ENCODE results near the gene TEX26.

TEX26 gene

DNA sequence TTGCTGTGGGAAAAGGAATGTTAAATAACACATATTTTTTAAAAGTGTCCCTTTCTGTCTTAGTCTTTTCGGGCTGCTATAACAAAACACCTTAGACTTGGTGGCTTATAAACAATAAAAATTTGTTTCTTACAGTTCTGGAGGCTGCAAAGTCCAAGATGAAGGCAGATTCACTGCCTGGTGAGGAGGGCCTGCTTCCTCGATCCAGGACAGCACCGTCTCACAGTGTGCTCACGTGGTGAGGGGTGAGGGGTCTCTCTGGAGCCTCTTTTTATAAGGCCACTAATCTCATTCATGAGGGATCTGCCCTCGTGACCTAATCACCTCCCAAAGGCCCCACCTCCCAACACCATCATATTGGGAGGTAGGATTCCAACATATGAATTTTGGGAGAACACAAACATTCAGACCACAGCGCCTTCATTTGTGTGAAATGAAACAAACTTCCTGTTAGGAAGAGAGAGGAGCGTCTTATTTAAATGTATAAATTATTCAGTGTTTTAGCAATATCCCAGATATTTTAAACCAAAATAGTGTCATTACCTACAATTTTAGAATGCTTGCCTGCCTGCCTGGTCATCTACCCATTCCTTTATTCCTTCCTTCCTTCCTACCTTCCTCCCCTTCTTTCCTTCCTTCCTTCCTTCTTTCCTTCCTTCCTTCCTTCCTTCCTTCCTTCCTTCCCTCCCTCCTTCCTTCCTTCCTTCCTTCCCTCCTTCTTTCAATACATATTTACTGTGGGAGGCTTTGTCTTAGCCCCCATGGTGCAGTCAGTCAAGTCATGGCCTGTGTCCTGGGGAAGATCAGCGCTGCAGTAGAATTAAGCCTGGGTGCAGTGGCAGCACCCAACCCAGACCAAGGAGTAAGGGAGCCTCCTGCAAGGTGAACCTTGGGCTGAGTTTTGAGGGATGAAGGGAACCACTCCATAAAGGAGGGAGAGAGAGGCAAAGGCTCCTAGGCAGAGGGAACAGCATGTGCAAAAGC lies 84.2 kb downstream of the TEX26 start:
- DNase-seq, result no peak

DNA sequence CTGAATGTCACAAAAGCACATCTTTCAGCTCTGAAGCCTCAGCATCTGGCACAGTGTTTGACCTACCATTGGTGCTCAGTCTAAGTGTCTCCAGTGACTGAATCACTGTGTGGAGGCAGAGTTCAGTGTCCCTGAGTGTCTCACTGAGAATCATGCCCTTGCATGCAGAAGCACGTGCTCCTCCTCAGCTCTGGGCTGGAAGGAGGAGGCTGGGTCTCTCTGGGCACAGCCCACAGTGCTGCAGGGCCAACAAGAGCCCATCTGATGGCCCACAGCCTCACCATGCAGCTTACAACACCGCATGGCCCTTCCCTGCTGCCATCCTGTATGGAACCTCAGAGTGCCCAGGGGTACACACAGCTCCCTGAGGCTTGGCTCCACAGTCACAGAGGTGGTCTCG lies 86.1 kb downstream of the TEX26 start:
- no peak for DNase-seq

DNA sequence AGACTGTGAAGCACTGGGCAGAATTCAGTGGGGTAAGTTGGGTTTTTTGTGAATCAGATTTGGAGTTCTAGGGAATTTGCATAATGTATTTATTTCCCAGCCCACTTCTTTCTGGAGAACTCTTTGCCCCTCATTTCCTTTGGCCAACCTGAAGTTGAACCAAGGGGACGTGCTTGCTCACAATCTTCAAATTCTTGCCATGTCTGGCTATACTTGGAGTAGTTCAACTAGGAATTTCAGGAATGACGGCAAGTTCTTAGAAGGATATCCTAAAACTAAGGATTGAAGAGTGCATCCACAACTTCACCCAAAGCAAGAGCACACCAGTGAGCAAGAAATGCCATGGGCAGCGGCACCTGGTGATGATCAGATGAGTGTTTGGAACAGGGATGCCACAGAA lies 88.5 kb downstream of the TEX26 start:
- DNase-seq, result no peak

DNA sequence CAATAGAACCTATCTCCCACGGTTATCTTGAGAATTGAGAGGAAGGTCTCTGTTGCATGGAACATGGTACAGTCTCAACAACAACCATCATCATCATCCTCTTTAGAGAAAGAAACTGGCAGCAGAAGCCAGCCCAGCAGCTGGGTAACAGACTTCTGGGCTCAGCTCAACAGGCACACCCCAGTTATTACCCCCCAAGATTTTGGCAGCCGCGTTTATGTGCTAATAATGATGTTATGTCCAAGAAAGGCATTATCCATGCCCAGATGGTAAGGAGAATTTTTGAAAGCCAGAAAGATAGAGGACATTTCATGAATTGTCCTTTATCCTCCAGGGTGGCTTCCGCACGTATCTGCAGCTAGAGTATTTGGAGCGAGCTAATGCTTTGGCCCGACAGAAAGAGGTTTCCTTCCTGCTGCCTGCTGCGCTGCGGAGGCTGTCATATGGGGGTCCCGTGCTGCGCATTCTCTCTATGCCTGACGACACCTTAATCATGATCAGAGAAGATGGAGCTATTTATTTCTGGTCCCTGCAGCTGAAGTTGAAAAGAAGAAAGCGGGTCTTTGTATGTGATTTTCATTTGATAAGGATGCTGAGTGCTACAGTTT lies 89.9 kb downstream of the TEX26 start:
- DNase-seq, result no peak

DNA sequence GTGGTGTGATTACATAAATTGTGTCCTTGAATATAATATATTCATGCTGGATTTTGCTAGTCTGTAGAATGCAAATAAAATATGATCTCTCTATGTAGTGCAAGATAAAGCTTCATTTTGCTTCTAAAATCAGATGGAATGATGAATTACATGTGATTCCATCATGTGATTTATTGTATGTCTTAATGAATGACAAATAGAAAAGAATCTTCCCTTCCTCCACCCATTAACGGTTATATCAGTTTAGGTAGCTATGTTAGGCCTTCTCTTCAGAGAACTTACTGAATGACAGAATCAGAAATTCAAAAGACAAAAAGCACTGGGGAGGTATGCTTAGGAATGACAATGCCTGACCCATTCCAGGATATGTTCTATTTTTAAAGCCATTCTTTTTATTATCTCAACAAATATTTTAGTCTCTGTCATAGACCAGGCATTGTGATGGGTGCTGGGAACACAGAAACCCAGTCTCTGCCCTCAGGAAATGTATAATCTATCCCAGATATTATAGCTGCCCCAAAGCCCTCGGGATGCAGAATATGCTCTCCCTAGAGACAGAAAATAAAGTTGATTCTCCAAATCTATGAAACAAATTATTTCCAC lies 90.6 kb downstream of the TEX26 start:
- no peak for DNase-seq

Data from stimulated activated naive CD4-positive, alpha-beta T cell treated with Interleukin-2 at 50 U/mL for 16 hours (primary cell).